Measurements from ENCODE around the gene SRRM5. TPM values are rescaled to one million over a fixed set of nuclear protein-coding genes. Genes with fewer than 3 reads are reported as not detected.

The SRRM5 gene
- polyA plus RNA-seq, 1 of the 3 experiments (the other 2 are of a cell fraction) = 0.15 TPM

- no peaks in the 10 kb centered on the region for H4K20me1 ChIP-seq (ENCODE audit: insufficient read depth)
- H3K9me2 ChIP-seq = no peaks in the 10 kb centered on the region
- ChIA-PET CTCF (no interaction called here), POLR2A (no interaction called here)
- H3K36me3 ChIP-seq (replicated peaks in 1 of 2; ENCODE audit: control insufficient read depth in 1 of 2, insufficient read depth in 2 of 2, low read length in 1 of 2) = no peaks in the 10 kb centered on the region
- no peaks in the 10 kb centered on the region; the same call in 1 of the 2 replicates for H3K27me3 ChIP-seq (ENCODE audit: insufficient read depth)
- no peak overlapping the region for H3K9ac ChIP-seq
- peaks cover 4% of the 10 kb centered on the region for H3F3A ChIP-seq (replicated peaks; ENCODE audit: insufficient read depth)
- TF ChIP-seq MAX (IDR thresholded peaks at IDR 0.05; ENCODE audit: low read depth) (no peak), NFIC (IDR thresholded peaks at IDR 0.05; ENCODE audit: borderline replicate concordance) (no peak), CTCF (IDR thresholded peaks at IDR 0.05) (no peak)
- H3K9me3 ChIP-seq = no peaks in the 10 kb centered on the region
- DNase-seq = no peak
- no peak overlapping the region for H3K4me3 ChIP-seq (ENCODE audit: low read depth in 2 of 2, low read length in 1 of 2)
- H3K79me2 ChIP-seq (ENCODE audit: insufficient read depth) = no peaks in the 10 kb centered on the region
- H3K27ac ChIP-seq (ENCODE audit: low read depth in 2 of 2, low read length in 1 of 2) = no peak overlapping the region
- 78% methylated on average over 8 of the region's 14 CpGs for WGBS (ENCODE audit: low lambda C conversion rate)
- H3K4me1 ChIP-seq (ENCODE audit: control insufficient read depth in 1 of 2, insufficient read depth in 2 of 2, low read depth in 1 of 2, low read length in 1 of 2) = peaks cover 0 to 14% of the 10 kb centered on the region in 2 experiments; a peak in 1 of 4 replicates
- H3K4me2 ChIP-seq = no peak overlapping the region
- no peak overlapping the region for H2AFZ ChIP-seq (ENCODE audit: low read depth)
Measured at GRCh38 chr19:43636121-43636683, 24.3 kb downstream of the SRRM5 start.

GRCh38 chr19:43638214-43638994 lies 26.5 kb downstream of the SRRM5 start:
- H3K36me3 ChIP-seq (replicated peaks in 1 of 2; ENCODE audit: control insufficient read depth in 1 of 2, insufficient read depth in 2 of 2, low read length in 1 of 2) = no peaks in the 10 kb centered on the region
- H3K9me3 ChIP-seq = no peaks in the 10 kb centered on the region
- ChIA-PET CTCF (interaction anchor here (1.1 kb wide), 1 partner anchor 14 kb away, joined by 4 read pairs; no protein-coding TSS in a partner anchor), POLR2A (no interaction called here)
- no peaks in the 10 kb centered on the region for H4K20me1 ChIP-seq (ENCODE audit: insufficient read depth)
- WGBS (ENCODE audit: low lambda C conversion rate) = 83% methylated on average over 12 of the region's 13 CpGs
- no peaks in the 10 kb centered on the region; the same call in 1 of the 2 replicates for H3K27me3 ChIP-seq (ENCODE audit: insufficient read depth)
- H3K4me1 ChIP-seq (ENCODE audit: control insufficient read depth in 1 of 2, insufficient read depth in 2 of 2, low read depth in 1 of 2, low read length in 1 of 2) = peaks cover 0 to 14% of the 10 kb centered on the region in 2 experiments; a peak in 1 of 4 replicates
- peak overlapping the region; percentile 24; the same call in 1 of the 2 replicates for H3K4me2 ChIP-seq
- H3K9me2 ChIP-seq = no peaks in the 10 kb centered on the region
- no peak for DNase-seq
- H3K4me3 ChIP-seq (ENCODE audit: low read depth in 2 of 2, low read length in 1 of 2) = peak overlapping the region in 1 of 2 experiments; percentile 50; a peak in 1 of 4 replicates
- peaks cover 7% of the 10 kb centered on the region for H3F3A ChIP-seq (replicated peaks; ENCODE audit: insufficient read depth)
- H3K27ac ChIP-seq (ENCODE audit: low read depth in 2 of 2, low read length in 1 of 2) = no peak overlapping the region
- no peak overlapping the region for H2AFZ ChIP-seq (ENCODE audit: low read depth)
- no peaks in the 10 kb centered on the region for H3K79me2 ChIP-seq (ENCODE audit: insufficient read depth)
- no peak overlapping the region for H3K9ac ChIP-seq
- TF ChIP-seq TCF12 (IDR thresholded peaks at IDR 0.05) (no peak), RFX5 (IDR thresholded peaks at IDR 0.05; ENCODE audit: low read length) (no peak), GATA2 (CRISPR knock-in tag; IDR thresholded peaks at IDR 0.05) (no peak), CTCF (IDR thresholded peaks at IDR 0.05) (no peak), FOXM1 (IDR thresholded peaks at IDR 0.05; ENCODE audit: low read depth) (no peak), GABPA (IDR thresholded peaks at IDR 0.05; ENCODE audit: low read depth) (no peak), CHD2 (IDR thresholded peaks at IDR 0.05; ENCODE audit: low read length, partially characterized antibody) (no peak), TAF1 (IDR thresholded peaks at IDR 0.05; ENCODE audit: borderline replicate concordance, low read depth, low read length) (no peak), USF1 (IDR thresholded peaks at IDR 0.05; ENCODE audit: borderline replicate concordance, low read depth) (no peak), NFIC (IDR thresholded peaks at IDR 0.05; ENCODE audit: borderline replicate concordance) (no peak), YY1 (IDR thresholded peaks at IDR 0.05; ENCODE audit: low read depth) (no peak), TEAD4 (IDR thresholded peaks at IDR 0.05; ENCODE audit: borderline replicate concordance, insufficient read depth) (no peak), POLR2AphosphoS5 (IDR thresholded peaks at IDR 0.05; ENCODE audit: low read depth, low read length) (no peak), EZH2phosphoT487 (IDR thresholded peaks at IDR 0.05; ENCODE audit: borderline replicate concordance, low read depth) (no peak), EP300 (IDR thresholded peaks at IDR 0.05; ENCODE audit: borderline replicate concordance in 1 of 2, low read depth in 1 of 2, low read length in 1 of 2) (no peak), ZBTB33 (IDR thresholded peaks at IDR 0.05; ENCODE audit: borderline replicate concordance, low read depth) (no peak)
